ENCODE results near the gene MBOAT7.

DNA sequence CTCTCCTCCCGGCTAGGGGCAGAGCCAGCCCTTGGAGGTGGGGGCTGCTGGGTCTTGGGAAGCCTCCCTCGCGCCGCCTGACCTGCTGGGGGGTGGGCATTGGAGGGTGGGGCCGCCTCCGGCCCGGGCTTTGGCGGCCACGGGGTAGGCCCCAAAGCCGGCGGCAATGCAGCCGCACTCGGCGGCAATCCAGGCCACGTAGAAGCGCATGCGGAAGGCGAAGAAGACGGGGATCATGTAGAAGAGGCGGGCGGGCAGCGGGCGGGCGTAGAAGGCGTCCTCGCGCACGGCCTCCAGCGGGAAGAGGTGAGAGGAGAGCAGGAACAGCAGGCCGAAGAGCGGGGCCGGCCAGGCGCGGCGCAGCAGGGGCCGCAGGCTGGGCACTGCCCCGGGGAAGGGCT lies 8.7 kb downstream of the MBOAT7 start:
- TF ChIP-seq, protein P1, sequence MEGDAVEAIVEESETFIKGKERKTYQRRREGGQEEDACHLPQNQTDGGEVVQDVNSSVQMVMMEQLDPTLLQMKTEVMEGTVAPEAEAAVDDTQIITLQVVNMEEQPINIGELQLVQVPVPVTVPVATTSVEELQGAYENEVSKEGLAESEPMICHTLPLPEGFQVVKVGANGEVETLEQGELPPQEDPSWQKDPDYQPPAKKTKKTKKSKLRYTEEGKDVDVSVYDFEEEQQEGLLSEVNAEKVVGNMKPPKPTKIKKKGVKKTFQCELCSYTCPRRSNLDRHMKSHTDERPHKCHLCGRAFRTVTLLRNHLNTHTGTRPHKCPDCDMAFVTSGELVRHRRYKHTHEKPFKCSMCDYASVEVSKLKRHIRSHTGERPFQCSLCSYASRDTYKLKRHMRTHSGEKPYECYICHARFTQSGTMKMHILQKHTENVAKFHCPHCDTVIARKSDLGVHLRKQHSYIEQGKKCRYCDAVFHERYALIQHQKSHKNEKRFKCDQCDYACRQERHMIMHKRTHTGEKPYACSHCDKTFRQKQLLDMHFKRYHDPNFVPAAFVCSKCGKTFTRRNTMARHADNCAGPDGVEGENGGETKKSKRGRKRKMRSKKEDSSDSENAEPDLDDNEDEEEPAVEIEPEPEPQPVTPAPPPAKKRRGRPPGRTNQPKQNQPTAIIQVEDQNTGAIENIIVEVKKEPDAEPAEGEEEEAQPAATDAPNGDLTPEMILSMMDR (conservative IDR thresholded peaks at IDR 0.05; ENCODE audit: low read length): no peak
- TF ChIP-seq EZH2phosphoT487 (IDR thresholded peaks at IDR 0.05; ENCODE audit: borderline replicate concordance, low read depth, low read length): no peak
